ENCODE data around the gene DEUP1.

Gene DEUP1, protein sequence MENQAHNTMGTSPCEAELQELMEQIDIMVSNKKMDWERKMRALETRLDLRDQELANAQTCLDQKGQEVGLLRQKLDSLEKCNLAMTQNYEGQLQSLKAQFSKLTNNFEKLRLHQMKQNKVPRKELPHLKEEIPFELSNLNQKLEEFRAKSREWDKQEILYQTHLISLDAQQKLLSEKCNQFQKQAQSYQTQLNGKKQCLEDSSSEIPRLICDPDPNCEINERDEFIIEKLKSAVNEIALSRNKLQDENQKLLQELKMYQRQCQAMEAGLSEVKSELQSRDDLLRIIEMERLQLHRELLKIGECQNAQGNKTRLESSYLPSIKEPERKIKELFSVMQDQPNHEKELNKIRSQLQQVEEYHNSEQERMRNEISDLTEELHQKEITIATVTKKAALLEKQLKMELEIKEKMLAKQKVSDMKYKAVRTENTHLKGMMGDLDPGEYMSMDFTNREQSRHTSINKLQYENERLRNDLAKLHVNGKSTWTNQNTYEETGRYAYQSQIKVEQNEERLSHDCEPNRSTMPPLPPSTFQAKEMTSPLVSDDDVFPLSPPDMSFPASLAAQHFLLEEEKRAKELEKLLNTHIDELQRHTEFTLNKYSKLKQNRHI

DNA sequence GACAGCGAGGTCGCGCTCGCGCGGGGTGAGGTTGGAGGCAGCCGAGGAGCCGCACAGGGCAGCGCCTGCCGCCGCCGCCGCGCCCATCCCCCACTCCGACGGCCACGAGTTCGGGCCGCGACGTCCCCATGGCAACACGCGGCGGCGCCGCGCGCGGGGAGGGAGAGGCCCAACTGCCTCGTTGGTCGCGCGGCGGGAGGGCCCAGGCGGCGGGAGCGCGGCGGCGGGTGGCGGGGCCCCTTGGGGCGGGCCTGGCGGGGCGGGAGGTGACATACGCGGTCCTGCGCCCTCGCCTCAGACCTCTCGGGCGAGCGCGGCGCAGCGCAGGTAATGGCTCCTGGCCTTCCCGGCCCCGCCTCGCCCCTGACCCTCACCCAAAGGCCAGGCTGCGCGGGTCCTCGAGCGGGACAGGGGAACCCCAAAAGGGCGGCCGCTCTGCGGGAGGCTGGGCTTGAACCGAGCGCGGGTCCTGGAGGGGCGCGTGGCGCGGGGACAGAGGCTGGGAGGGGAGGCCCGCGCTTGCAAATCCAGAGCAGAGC, at the start of gene DEUP1:
TSS of gene DEUP1 (plus strand) at position 297 of the 539 bp plus-strand sequence. CDS start 1,518 bp downstream, outside the sequence.
- Histone ChIP-seq H3K27ac (ENCODE audit: low read depth, low read length) (no peak within 1 kb of the TSS), H3K79me2 (ENCODE audit: control insufficient read depth, insufficient read depth, low read length, unreplicated experiment) (no peaks in the 10 kb centered on the region), H3K36me3 (ENCODE audit: insufficient read depth, low read length) (no peaks in the 10 kb centered on the region), H3K27me3 (ENCODE audit: insufficient read depth, low read length) (peaks cover 50% of the 10 kb centered on the region), H3K4me1 (ENCODE audit: control insufficient read depth, insufficient read depth, low read length, unreplicated experiment) (peaks cover 3% of the 10 kb centered on the region), H3K4me3 (ENCODE audit: low read depth, low read length) (peak within 1 kb of the TSS; percentile 70), H2AFZ (ENCODE audit: low read length, unreplicated experiment) (peak within 1 kb of the TSS; percentile 64)

DNA sequence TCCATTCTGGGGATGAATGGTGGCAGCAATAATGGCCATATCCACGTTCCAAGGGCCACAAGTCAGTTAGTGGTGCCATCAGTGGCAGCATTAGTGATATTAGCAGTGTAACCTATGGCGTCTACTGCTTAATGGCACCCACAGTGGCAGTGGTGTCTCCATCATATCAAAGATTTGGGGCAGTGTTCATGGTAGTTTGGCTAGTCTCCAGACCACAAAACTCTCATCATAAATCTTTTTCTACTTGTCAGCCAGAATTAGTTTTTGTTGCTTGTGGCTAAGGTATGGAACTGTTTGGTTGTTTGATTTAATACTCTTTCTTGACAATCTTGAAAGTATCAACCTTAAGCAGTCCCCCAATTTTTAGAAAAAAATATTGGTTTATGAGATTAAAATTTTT, 45.1 kb upstream of the DEUP1 start:
- Histone ChIP-seq H3K36me3 (ENCODE audit: insufficient read depth, low read length) (no peaks in the 10 kb centered on the region), H3K27me3 (ENCODE audit: insufficient read depth, low read length) (peaks cover 3% of the 10 kb centered on the region; the same call in 1 of the 2 replicates), H3K4me1 (ENCODE audit: control insufficient read depth, insufficient read depth, low read length, unreplicated experiment) (no peaks in the 10 kb centered on the region), H3K4me3 (ENCODE audit: low read depth, low read length) (no peak overlapping the region), H3K27ac (ENCODE audit: low read depth, low read length) (no peak overlapping the region), H3K79me2 (ENCODE audit: control insufficient read depth, insufficient read depth, low read length, unreplicated experiment) (no peaks in the 10 kb centered on the region), H2AFZ (ENCODE audit: low read length, unreplicated experiment) (no peak overlapping the region)

DNA sequence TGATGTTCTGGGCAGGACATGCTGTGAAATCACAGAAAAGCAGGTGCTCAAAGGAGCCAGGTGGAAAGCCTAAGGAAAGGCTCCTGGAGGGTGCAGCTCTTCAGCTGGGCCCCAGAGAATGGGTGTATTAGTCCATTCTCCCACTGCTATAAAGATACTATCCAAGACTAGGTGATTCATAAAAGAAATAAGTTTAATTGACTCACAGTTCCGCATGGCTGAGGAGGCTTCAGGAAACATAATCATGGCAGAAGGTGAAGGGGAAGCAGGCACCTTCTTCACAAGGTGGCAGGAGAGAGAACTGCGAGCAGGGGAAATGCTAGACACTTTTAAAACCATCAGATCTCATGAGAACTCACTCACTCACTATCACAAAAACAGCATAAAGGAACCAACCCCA, 43.1 kb upstream of the DEUP1 start:
- Histone ChIP-seq H3K4me1 (ENCODE audit: control insufficient read depth, insufficient read depth, low read length, unreplicated experiment) (no peaks in the 10 kb centered on the region), H3K36me3 (ENCODE audit: insufficient read depth, low read length) (no peaks in the 10 kb centered on the region), H3K27me3 (ENCODE audit: insufficient read depth, low read length) (peaks cover 3% of the 10 kb centered on the region; the same call in 1 of the 2 replicates), H3K4me3 (ENCODE audit: low read depth, low read length) (no peak overlapping the region), H3K79me2 (ENCODE audit: control insufficient read depth, insufficient read depth, low read length, unreplicated experiment) (no peaks in the 10 kb centered on the region), H2AFZ (ENCODE audit: low read length, unreplicated experiment) (no peak overlapping the region), H3K27ac (ENCODE audit: low read depth, low read length) (no peak overlapping the region)

DNA sequence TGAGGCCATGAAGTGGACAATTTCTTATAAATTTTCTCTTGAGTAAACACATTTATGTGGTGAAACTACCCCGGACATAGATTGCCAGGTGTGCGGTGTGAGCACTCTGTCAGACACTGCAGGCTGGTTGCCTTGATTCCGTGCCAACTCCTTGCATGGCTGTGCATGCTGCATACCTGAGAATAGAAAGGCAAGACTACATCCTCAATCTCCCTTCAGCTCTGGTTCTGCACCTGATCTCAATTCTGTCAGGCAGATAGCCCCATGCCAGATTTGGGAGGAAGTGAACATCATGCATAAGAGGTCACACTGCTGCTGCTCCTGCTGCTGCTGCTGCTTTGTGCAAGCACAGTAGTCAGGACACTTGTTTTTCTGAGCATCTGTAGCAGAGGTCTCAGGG, 42.5 kb upstream of the DEUP1 start:
- Histone ChIP-seq H2AFZ (ENCODE audit: low read length, unreplicated experiment) (no peak overlapping the region), H3K27ac (ENCODE audit: low read depth, low read length) (no peak overlapping the region), H3K36me3 (ENCODE audit: insufficient read depth, low read length) (no peaks in the 10 kb centered on the region), H3K4me1 (ENCODE audit: control insufficient read depth, insufficient read depth, low read length, unreplicated experiment) (no peaks in the 10 kb centered on the region), H3K79me2 (ENCODE audit: control insufficient read depth, insufficient read depth, low read length, unreplicated experiment) (no peaks in the 10 kb centered on the region), H3K4me3 (ENCODE audit: low read depth, low read length) (no peak overlapping the region), H3K27me3 (ENCODE audit: insufficient read depth, low read length) (peaks cover 3% of the 10 kb centered on the region; the same call in 1 of the 2 replicates)

DNA sequence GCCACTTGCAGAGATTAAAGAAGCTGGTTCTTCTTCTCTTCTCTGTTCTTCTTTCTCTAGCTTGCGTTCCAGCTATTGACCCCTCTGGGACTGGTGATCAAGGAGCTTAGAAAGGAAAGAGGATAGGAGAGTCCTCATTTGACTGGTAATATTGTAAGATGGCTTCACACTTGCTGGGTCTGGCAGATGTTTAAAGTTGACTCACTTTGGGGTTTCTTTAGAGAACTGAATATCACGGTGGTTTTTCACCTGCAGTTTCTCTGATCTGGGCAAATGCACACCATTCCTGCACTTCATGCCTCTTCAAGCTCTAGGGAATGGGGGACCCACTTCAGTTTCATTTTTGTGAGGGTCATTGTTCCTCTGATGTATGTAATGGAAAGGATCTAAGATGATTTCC, 41.8 kb upstream of the DEUP1 start:
- Histone ChIP-seq H2AFZ (ENCODE audit: low read length, unreplicated experiment) (no peak overlapping the region), H3K36me3 (ENCODE audit: insufficient read depth, low read length) (no peaks in the 10 kb centered on the region), H3K4me3 (ENCODE audit: low read depth, low read length) (no peak overlapping the region), H3K27me3 (ENCODE audit: insufficient read depth, low read length) (peaks cover 3% of the 10 kb centered on the region; the same call in 1 of the 2 replicates), H3K27ac (ENCODE audit: low read depth, low read length) (no peak overlapping the region), H3K79me2 (ENCODE audit: control insufficient read depth, insufficient read depth, low read length, unreplicated experiment) (no peaks in the 10 kb centered on the region), H3K4me1 (ENCODE audit: control insufficient read depth, insufficient read depth, low read length, unreplicated experiment) (no peaks in the 10 kb centered on the region)

DNA sequence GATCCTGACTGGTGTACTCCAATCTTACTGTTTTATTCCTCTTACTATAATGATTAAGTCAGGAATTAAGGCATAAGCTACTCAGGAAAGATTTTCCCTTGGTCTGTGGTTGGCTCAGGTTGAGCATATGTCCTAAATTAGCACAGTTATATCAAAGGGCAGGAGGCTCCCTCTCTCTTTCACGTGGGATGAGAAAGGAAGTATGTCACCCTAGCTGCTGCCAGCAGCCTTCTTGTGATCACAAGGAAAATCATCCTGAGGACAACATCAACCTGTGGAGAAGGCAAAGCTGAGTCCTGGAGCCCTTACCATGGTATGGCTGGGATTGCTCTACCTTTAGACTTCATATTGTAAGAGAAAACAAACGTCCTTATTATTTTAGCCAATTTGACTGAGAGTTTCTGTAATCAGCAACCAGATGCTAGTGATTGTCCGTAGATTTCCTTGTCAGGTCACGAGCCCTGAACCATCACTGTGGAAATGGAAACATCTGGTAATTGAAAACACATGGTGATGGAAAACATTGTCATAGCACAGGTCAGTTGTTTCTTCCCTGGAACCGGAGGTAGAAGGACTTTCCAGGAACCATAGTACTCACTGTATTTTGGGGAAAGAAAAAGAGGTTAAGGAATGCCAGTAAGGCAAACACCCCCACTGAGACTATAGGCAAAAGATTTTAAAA, 40.6 kb upstream of the DEUP1 start:
- peaks cover 3% of the 10 kb centered on the region; the same call in 1 of the 2 replicates for H3K27me3 ChIP-seq (ENCODE audit: insufficient read depth, low read length)
- no peaks in the 10 kb centered on the region for H3K4me1 ChIP-seq (ENCODE audit: control insufficient read depth, insufficient read depth, low read length, unreplicated experiment)
- no peaks in the 10 kb centered on the region for H3K36me3 ChIP-seq (ENCODE audit: insufficient read depth, low read length)
- H3K79me2 ChIP-seq (ENCODE audit: control insufficient read depth, insufficient read depth, low read length, unreplicated experiment) = no peaks in the 10 kb centered on the region
- H3K27ac ChIP-seq (ENCODE audit: low read depth, low read length) = no peak overlapping the region
- H3K4me3 ChIP-seq (ENCODE audit: low read depth, low read length) = no peak overlapping the region
- no peak overlapping the region for H2AFZ ChIP-seq (ENCODE audit: low read length, unreplicated experiment)

DNA sequence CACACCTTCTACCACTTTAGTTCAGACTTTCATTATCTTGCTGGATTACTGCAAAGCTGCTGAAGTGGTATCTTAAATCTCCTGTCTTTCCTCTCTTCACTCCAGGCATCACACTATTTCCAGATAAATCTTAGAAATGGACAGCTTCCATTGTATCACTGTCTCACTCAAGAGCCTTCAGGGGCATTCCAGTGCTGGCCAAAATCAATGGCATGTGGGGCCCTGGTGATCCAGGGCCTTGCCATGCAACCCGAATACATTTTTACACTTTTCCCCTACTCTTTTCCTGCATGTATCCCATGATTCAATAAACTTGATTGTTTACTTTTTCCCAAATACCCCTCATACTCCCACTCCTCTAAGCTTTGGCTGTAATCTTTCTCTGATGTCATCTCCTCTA, 39.4 kb upstream of the DEUP1 start:
- Histone ChIP-seq H3K27me3 (ENCODE audit: insufficient read depth, low read length) (peaks cover 6% of the 10 kb centered on the region; the same call in 1 of the 2 replicates), H3K4me1 (ENCODE audit: control insufficient read depth, insufficient read depth, low read length, unreplicated experiment) (no peaks in the 10 kb centered on the region), H3K36me3 (ENCODE audit: insufficient read depth, low read length) (no peaks in the 10 kb centered on the region), H3K27ac (ENCODE audit: low read depth, low read length) (no peak overlapping the region), H2AFZ (ENCODE audit: low read length, unreplicated experiment) (no peak overlapping the region), H3K79me2 (ENCODE audit: control insufficient read depth, insufficient read depth, low read length, unreplicated experiment) (no peaks in the 10 kb centered on the region), H3K4me3 (ENCODE audit: low read depth, low read length) (no peak overlapping the region)

DNA sequence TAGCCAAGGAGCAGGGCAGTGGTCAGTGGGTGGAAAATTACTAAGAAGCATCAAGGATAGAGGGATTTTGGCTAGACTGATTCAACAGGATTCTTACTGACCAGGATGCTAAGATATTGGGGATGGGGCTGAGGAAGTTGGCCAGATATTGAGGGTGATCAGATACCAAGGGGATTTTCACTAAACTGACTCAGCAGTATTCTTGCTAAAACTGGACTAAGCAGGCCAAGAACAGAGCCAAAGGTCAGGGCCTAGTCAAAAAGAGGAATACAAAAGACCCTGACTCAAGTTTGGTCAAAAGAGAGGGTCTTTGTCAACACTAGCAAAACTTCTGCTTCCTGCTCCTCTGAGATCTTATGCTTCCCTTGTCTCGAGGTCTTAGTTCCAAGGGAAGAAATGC, 38.6 kb upstream of the DEUP1 start:
- Histone ChIP-seq H3K4me3 (ENCODE audit: low read depth, low read length) (no peak overlapping the region), H3K27me3 (ENCODE audit: insufficient read depth, low read length) (peaks cover 14% of the 10 kb centered on the region), H3K79me2 (ENCODE audit: control insufficient read depth, insufficient read depth, low read length, unreplicated experiment) (no peaks in the 10 kb centered on the region), H3K36me3 (ENCODE audit: insufficient read depth, low read length) (no peaks in the 10 kb centered on the region), H3K27ac (ENCODE audit: low read depth, low read length) (no peak overlapping the region), H3K4me1 (ENCODE audit: control insufficient read depth, insufficient read depth, low read length, unreplicated experiment) (no peaks in the 10 kb centered on the region), H2AFZ (ENCODE audit: low read length, unreplicated experiment) (no peak overlapping the region)

DNA sequence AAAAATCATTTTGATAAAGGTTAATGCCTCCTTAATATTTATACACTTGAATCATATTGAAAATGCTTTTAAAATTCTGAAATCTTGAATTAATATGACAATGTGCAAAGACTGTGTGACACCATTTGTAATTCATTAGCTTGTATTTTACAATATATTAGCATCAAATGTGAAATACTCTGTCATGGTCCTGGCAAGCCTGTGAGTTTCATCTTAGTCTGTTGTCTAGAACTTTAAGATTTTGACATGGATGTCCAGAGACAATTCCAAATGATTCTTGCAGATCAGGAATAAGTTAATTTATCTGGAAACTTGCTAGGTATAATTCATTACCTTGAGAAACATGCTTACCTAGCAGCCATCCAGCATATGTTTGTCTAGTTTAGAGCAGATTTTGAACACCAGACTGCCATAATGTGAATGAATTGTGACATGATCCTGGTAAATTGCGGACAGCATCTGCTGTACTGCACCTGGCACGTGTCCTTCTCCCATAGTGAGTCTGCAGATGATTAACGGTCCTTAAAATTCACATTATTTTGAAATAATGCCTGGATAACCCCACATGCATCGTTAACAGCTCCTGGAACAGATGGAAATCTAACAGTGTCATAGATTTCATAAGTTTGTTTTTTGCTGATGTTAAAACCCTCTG, 34.5 kb upstream of the DEUP1 start:
- Histone ChIP-seq H3K79me2 (ENCODE audit: control insufficient read depth, insufficient read depth, low read length, unreplicated experiment) (no peaks in the 10 kb centered on the region), H3K4me3 (ENCODE audit: low read depth, low read length) (no peak overlapping the region), H3K36me3 (ENCODE audit: insufficient read depth, low read length) (no peaks in the 10 kb centered on the region), H3K4me1 (ENCODE audit: control insufficient read depth, insufficient read depth, low read length, unreplicated experiment) (no peaks in the 10 kb centered on the region), H3K27me3 (ENCODE audit: insufficient read depth, low read length) (peaks cover 14% of the 10 kb centered on the region), H3K27ac (ENCODE audit: low read depth, low read length) (no peak overlapping the region), H2AFZ (ENCODE audit: low read length, unreplicated experiment) (no peak overlapping the region)

DNA sequence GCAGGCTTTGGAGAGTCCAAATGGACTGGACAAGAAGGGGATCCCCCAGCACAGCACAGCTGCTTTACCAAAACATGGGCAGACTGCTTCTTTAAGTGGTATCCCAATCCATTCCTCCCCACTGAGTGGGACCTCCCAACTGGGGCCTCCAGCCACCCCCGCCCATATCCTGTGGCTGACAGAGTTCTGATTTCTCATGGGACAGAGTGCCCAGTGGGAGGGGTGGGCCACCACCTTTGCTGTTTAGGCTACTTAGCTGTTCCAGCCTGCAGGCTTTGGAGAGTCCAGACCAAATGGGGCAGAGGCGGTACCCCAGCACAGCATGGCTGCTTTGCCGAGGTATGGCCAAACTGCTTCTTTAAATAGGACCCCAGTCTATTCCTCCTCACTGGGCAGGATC, 26.9 kb upstream of the DEUP1 start:
- no peaks in the 10 kb centered on the region for H3K79me2 ChIP-seq (ENCODE audit: control insufficient read depth, insufficient read depth, low read length, unreplicated experiment)

More for the DNA sequence above, 26.9 kb upstream of the DEUP1 start:
- Histone ChIP-seq H3K4me3 (ENCODE audit: low read depth, low read length) (no peak overlapping the region), H3K27ac (ENCODE audit: low read depth, low read length) (no peak overlapping the region), H3K36me3 (ENCODE audit: insufficient read depth, low read length) (no peaks in the 10 kb centered on the region), H2AFZ (ENCODE audit: low read length, unreplicated experiment) (no peak overlapping the region), H3K4me1 (ENCODE audit: control insufficient read depth, insufficient read depth, low read length, unreplicated experiment) (no peaks in the 10 kb centered on the region), H3K27me3 (ENCODE audit: insufficient read depth, low read length) (peaks cover 9% of the 10 kb centered on the region; the same call in 1 of the 2 replicates)

All from ACC112 (cell line).